GM18858 (cell line): Measurements from ENCODE around the gene ATPAF1.
"Not testable (repeated sequence)": the region's sequence is repeated elsewhere in the genome, so short reads cannot be mapped to it uniquely, and the experiment has no call there.

Source experiments
- ATAC-seq: cut with Tn5 transposase; IDR thresholded peaks from one replicate; pipeline ENCODE4 v1.9.1; 2021; ENCODE audit not compliant: unreplicated experiment

The ATPAF1 gene

DNA sequence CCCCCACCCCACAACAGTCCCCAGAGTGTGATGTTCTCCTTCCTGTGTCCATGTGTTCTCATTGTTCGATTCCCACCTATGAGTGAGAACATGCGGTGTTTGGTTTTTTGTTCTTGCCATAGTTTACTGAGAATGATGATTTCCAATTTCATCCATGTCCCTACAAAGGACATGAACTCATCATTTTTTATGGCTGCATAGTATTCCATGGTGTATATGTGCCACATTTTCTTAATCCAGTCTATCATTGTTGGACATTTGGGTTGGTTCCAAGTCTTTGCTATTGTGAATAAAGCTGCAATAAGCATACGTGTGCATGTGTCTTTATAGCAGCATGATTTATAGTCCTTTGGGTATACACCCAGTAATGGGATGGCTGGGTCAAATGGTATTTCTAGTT lies 17.0 kb downstream of the ATPAF1 start:
- not testable (repeated sequence) for ATAC-seq

DNA sequence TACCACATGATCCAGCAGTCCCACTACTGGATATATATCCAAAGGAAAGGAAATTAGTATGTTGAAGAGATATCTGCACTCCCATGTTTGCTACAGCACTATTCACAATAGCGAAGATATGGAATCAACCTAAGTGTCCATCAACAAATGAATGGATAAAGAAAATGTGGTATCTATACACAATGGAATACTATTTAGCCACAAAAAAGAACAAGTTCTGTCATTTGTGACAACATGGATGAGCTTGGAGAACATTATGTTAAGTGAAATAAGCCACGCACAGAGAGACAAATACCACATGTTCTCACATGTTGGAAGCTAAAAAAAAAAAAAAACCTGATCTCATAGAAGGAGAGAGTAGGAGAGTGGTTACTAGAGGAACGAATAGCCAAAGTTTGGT lies 17.7 kb downstream of the ATPAF1 start:
- ATAC-seq = no peak

DNA sequence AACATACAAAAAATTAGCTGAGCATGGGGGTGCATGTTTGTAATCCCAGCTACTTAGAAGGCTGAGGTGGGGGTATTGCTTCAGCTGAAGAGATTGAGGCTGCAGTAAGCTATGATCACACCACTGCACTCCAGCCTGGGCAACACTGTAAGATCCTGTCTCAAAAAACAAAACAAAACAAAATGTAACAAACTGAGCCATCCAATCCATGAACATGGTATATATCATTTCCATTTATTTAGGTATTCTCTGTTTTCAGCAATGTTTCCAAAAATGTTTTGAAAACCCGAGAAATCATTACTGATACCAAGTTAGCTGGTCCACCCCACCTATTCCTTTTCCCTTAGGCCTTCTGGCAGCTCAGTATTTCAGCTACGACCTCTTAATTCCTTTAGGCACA lies 18.4 kb downstream of the ATPAF1 start:
- ATAC-seq = no peak

DNA sequence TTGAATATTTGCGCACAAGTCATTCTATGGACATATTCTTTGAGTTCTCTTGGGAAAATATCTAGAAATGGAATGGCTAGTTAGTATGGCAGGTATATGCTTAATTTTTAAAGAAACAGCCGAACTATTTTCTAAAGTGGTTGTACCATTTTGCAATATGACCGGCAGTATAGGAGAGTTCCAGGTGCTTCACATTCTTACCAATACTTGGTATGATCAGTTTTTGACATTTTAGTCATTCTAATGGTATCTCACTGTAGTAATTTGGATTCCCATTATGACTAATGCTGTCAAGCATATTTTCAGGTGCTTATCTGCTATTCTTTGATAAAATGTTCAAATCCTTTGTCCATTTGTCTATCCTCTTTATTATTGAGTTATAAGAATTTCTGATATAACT lies 20.6 kb downstream of the ATPAF1 start:
- no peak for ATAC-seq

DNA sequence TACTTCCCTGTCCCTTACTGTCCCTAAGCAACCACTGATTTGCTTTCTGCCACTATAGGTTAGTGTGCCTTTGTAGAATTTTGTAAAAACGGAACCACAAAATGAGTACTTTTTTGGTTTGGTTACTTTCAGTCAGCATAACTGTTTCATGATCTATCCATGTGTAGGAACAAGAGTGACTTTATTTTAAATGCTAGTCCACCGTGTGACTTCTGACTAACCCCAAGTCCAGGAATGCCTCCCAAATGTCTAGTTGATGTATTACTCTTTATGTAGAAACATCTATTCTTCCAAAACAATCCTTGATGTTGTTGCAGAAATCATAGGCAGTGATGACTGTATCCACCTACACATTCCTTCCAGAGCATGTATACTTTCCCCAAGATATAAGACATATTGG lies 21.3 kb downstream of the ATPAF1 start:
- no peak for ATAC-seq

DNA sequence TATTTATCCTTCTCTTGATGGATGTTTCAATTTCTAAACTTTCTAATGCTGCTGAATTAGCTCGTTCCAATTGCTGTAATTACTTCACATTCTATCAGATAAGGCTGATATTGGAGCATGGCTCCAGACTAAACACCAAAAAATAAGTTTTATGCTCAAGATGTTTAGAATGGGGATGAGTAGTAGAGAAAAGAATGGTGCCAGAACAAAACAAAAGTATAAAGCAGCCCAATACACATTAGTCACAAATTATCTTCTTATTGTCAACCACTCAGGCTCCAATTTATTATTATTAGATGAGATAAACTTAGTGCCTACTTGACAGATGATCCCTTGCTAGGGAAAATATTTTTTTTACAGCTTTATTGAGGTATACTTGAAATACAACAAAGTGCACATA lies 21.8 kb downstream of the ATPAF1 start:
- no peak for ATAC-seq

DNA sequence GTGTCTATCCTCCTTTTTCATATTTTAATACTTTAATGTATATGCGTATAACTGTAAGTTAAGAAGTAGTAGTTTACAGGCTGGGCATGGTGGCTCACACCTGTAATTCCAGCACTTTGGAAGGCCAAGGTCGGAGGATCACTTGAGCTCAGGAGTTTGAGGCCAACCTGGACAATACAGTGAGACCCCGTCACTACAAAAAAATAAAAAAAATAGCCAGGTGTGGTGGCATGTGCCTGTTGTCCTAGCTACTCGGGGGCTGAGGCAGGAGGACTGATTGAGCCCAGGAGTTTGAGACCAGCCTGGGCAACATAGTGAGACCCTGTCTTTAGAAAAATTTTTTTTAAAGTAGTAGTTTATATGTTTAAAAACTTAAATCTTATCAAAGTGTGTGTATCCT lies 22.3 kb downstream of the ATPAF1 start:
- no peak for ATAC-seq

DNA sequence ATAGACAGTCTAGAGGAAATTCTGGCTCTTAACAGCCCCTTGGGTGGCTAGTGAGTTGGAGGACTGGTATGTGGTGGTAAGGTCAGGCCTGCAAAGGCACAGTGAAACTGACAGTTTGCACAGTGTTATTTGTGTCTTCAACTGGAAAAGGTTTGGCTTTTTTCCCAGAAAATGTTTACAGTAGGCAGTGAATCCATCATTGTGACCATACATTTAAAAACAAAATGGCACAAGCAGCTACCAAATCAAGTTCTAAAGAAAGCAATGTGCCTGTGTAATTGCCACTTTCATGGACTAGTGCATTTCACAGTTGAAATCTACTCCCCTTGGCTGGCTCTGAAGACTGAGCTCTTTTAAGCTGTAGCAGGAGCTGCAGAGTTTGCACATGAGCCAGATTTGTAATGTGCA lies 24.8 kb downstream of the ATPAF1 start:
- ATAC-seq = no peak

DNA sequence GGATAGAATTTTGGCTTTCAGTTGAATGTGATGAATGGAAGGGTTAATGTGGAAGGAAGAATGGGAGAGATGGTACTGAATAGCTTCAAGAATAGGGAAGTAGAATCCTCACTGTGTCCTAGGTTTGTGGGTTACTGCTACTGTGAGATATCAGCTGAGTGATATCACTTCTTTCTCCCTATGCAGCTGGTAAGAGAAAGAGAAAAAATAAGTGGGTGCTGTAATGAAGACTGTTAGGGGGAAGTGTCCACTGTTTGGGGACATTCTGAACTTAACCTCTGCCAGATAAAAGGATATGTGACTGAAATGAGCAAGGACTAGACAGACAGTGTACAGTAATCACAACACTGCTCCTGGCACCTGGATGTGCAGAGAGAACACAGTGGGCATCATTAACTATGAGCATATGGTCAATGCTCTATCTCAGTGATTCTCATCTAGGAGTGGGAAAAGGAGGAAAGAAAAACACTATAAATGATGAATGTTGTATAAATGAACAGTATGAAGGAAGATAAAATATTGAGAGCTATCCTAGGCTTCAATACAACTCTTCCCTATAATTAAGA lies 26.0 kb downstream of the ATPAF1 start:
- ATAC-seq = no peak

DNA sequence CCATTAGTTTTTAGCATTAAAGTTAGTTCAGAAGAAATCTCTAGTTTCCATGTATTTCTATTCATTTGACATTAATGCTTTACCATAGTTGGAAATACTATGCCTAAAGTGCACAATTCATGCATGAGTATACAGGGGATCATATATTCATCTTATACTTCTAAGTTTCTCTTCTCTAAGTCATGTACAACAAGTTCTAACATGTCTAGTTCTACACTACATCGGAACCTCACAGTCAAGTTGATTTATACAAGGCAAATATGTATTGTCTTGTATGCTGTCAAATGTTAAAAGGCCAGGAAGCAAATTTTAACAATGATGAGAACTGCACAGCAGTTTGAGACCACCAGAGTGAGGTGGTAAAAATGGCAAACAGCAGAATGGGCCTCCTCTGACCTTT lies 28.6 kb downstream of the ATPAF1 start:
- no peak for ATAC-seq

DNA sequence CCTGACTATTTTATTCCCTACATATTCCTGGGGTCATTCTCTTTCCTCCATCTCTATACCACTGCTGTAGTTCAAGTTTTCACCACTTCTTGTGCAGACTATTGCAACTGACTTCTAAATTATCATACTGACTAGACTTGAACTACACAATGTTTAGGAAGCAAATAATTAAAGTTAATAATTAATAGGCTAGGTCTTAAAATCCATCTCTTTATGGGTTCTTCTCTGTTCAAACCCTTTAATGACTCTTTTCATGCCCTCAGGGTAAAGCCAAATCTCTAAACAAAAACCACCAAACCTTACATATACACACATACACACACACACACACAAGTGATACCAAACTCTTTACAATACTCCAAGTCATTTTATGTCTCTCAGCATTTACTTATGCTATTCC lies 29.2 kb downstream of the ATPAF1 start:
- no peak for ATAC-seq

DNA sequence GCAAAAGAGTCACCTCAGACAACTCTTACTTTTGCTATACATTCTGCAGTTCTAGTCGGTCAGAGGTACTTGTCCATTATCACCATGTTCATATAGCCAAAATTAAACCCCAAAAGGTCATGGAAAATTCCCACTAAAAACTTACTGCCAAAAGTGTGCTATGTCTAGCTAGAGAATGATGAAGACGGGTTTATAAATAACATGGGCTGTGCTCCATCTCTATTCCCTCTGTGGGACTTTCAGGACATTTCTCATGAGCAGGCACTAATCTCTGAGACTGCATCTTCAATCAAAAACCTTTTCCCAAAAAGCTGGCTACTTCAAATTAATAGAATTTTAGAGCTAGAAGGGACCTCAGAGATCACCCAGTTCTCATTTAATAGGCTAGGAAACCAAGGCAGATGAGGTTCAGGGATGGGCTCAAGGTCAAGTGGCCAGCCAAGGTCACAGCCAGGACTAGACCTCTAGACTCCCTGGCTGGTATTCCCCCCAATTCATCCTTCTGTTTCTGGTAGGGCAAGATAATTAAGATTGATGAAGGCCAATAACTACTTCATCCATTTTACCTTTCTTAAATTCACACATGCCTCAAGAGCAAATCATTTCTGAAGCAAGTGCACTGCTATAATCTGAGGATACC lies 30.6 kb downstream of the ATPAF1 start:
- no peak for ATAC-seq

DNA sequence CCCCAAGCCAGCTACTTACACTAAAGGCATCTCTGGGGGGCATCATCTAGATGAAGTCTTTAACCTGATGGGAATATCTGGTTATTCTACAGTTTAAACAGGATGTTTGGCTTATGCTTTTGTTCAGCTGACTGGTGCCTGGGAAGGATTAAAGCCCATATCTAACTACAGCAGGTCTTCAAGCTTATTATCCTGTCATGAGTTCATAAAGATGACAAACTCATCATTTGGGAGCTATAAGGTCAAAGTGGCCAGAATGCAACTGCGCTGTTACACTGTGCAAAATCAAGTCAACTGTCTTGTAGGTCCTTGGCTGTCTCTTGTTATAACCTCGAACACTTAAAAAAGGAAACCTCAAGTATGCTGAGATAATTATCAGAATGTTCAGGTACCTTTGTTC lies 33.0 kb downstream of the ATPAF1 start:
- no peak for ATAC-seq

DNA sequence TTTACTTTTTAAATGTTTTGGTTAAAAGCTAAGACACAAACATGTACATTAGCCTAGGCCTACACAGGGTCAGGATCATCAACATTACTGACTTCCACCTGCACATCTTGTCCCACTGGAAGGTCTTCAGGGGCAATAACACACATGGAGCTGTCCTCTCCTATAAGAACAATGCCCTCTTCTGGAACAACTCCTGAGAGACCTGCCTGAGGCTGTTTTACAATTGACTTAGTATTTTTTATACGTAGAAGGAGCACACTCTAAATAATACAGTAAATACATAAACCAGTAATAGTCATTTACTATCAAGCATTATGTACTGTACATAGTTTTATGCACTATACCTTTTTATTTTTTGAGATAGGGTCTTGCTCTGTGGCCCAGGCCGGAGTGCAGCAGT lies 37.4 kb downstream of the ATPAF1 start:
- no peak for ATAC-seq

DNA sequence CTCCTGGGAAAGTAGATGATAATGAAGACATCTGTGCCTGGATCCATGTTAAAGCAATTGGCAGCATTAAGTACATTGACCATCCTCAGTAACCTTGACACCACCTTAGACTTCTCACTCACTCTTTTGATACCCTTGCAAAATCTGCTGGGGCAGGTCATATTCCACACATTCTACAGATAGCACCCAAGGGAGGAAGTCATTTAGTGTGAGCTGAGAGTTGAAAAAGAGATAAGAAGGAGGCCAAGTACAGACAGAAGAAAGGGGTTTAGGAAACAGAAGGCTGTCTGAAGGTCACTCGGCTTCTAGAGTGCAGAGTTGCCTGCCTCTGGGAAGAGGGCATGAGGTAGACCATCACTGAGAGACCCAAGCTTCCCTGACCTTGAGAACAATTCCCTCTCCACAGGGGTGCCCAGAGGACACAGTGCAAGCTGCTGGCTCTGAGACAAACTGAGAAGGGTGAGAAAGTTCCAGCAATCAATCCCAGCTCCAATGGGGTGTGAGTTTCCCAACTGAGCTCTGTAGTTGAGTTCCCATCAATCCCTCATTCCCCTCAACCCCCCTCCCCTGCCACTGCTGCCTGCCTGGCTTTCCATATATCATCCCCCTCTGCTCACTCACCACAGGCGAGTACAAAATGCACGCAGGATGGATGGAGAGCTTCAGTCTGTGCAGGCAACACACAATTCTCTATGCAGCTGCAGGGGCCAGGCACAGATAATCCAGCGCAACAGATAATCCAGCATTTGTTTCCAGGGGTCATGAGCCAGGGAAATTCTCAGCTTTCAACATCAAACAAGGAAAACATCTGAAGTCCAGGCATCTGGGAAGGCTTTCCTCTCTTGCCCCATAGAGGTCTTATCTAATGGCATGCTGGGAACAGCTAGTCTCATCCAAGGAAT lies 44.2 kb downstream of the ATPAF1 start:
- no peak for ATAC-seq

DNA sequence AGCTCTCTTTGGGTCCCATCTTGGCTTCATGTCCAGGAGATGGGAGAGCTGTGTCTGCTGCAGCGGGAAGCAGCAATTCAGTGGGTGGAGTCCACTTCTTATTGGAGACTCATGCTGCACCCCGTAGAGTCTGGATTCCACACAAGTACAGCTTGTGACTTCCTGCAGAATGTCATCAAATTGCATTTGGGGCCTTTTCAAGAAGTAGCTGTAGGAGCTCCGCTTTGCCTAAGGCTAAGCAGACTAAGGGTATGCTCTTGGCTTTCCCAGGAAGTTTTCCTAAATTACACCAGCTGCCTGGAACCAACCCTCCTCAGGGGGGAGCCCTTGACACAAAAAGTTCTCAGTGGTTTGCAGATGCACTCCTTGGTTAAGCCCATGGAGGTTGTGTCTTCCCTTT lies 45.8 kb downstream of the ATPAF1 start:
- ATAC-seq = no peak

DNA sequence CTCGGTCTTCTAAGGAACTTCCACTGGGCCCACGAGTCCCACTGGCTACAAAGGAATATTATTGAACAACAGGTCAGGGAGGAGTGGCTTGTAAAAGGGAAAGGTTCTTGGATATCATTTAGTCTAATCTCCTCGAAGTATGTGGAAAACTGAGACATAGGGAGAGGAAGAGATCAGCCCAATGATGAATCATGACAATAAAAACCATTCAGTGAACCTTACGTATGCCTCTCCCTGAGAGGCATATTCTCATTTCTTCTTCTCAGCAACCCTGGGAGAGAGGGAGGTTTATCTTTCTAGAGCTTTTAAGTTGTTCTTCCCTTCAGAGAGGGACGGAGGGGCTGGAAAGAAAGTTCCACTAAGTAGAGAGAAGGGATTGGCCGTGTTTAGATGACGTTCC lies 46.2 kb downstream of the ATPAF1 start:
- no peak for ATAC-seq

DNA sequence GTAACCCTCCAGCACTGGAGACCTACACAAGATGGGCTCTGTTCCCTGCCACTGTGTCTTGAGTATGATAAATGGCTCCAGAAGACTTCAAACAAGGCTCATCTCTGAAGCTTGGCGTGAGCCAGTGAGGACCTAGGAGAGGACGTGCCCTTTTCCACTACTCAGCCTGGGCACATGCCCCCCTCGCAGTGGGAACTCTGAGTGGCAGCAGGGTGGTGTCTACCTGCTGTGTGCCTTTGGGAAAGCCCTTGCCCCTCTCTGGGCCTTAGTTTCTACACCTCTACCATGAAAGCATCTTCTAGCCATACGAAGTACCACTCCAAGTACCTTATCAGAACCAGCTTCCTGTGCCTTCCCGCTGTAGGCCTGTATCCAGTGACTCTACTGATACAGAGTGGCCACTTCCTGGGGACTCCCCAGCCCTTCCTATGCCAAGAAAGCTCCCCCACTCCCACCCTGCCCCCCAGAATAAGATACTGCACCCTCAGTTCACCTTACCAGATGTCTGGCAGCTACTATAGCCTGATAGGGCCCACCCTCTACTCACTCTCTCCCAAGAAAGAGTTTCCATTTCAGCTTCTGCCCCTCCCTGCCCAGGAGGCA lies 48.4 kb downstream of the ATPAF1 start:
- no peak for ATAC-seq

DNA sequence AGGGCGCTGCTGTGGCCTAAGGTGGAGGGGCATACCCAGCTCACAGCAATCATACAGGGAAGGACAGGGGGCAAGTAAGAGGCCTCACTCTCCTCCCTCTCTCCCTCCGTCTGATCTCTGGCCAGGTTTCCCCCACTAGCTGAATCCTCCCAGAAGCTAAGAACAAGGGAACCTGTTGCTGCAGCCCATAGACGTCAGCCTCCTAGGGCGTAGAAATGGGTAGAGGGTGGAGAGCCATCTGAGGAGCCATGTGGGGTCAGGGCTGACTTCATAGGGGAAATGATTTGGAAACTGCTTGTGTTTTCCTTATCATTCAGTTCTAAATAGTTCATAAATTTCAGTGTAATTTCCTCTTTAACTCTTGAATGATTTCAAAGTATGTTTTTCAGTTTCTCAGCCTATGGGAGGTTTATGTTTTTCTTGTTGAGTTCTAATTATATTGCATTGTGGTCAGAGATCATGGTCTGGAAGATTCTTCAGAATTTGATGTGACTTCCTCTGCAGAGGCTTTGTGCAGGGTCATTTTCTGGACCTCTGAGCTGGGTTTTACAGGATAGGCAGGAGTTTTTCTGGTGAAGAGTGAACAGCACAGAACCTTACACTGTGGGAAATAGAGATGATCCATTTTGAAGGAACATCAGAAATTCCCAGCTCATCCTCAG lies 49.3 kb downstream of the ATPAF1 start:
- ATAC-seq = no peak

DNA sequence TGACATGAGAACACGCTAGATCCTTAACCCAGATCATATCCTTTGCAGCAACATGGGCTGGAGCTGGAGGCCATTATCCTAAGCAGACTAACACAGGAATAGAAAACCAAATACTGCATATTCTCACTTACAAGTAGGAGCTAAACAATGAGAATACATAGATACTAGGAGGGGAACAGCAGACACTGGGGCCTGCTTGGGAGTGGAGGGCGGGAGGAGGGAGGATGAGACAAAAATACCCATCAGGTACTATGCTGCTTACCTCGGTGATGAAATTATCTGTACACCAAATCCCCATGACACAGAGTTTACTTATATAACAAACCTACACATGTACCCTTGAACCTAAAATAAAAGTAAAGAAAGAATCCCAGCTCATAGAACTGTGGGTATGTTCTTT lies 50.3 kb downstream of the ATPAF1 start:
- ATAC-seq = no peak

DNA sequence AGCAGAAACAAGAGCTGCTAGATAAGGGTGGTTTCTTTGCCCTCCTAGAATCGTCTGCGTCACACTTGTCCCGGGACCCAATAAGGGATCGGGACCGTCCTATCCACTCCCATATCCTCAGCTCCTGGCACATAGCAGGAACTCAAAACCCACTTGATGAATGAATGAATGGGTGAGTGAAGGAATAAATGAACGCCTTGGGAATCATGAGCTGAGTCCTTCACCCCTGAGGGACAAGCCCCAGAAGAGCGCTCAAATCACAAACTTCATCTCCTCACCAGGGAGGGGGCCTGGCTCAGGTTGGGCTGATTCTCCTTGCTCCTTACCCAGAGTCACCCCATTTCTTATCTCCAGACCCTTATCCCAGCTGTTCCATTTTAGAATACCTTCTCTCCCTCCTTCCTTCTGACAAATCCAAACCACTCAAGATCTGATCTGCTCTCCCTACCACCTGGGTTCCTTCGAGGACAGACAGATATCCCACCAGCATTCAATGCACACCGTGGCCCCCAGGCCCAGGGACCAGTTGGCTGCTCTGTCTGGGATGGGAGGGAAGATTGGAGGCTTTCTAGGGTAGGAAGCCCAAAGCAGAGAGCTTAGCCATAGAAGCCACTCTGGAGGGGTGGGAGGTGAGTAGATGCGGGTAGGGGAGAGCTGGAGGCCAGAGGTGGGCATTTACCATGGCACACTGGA lies 50.9 kb downstream of the ATPAF1 start:
- no peak for ATAC-seq
